H9 (cell line): ENCODE measurements around the gene TANK. TPM values are rescaled to one million over a fixed set of nuclear protein-coding genes. Genes with fewer than 3 reads are reported as not detected.

Source experiments
- DNase-seq: peaks from one replicate; pipeline ENCODE4 v3.0.0-alpha.2; 2017
- H2AFZ ChIP-seq: one replicate; pipeline ENCODE4 v1.6.1; 2013; ENCODE audit warnings: mild to moderate bottlenecking, low read length, control low read depth, moderate library complexity
- H2AK5ac ChIP-seq: 2 replicates; pipeline ENCODE4 v1.6.1; 2013; ENCODE audit warnings: low read length, control low read depth, mixed read lengths; ENCODE audit not compliant: insufficient read length
- H2BK120ac ChIP-seq: one replicate; pipeline ENCODE4 v1.6.1; 2013; ENCODE audit warnings: low read depth, mild to moderate bottlenecking, low read length, control low read depth, inconsistent platforms; ENCODE audit not compliant: poor library complexity, severe bottlenecking
- H2BK12ac ChIP-seq: 2 replicates; pipeline ENCODE4 v1.6.1; 2013; ENCODE audit warnings: low read length, control low read depth, mixed read lengths, low read depth; ENCODE audit not compliant: insufficient read length
- H2BK15ac ChIP-seq: 2 replicates; pipeline ENCODE4 v1.6.1; 2013; ENCODE audit warnings: low read depth, low read length, control low read depth
- H2BK20ac ChIP-seq: one replicate; pipeline ENCODE4 v1.6.1; 2013; ENCODE audit warnings: low read depth, mild to moderate bottlenecking, low read length, control low read depth, inconsistent platforms; ENCODE audit not compliant: poor library complexity, severe bottlenecking
- H2BK5ac ChIP-seq: 2 replicates; pipeline ENCODE4 v1.6.1; 2013; ENCODE audit warnings: low read length, control low read depth, mixed read lengths; ENCODE audit not compliant: insufficient read length
- H3K14ac ChIP-seq: 2 replicates; pipeline ENCODE4 v1.6.1; 2013; ENCODE audit warnings: low read length, control low read depth; ENCODE audit not compliant: insufficient read depth
- H3K18ac ChIP-seq: 2 replicates; pipeline ENCODE4 v1.6.1; 2013; ENCODE audit warnings: low read depth, mild to moderate bottlenecking, mixed read lengths, low read length, control low read depth; ENCODE audit not compliant: insufficient read length
- H3K23ac ChIP-seq: 2 replicates; pipeline ENCODE4 v1.6.1; 2013; ENCODE audit warnings: low read length, control low read depth, mixed read lengths, low read depth; ENCODE audit not compliant: insufficient read length
- H3K23me2 ChIP-seq: 2 replicates; pipeline ENCODE4 v1.6.1; 2013; ENCODE audit warnings: low read depth, mild to moderate bottlenecking, mixed read lengths, low read length, control low read depth; ENCODE audit not compliant: insufficient read length, poor library complexity, severe bottlenecking
- H3K27ac ChIP-seq: 2 replicates; pipeline ENCODE4 v1.5.1; 2013; ENCODE audit warnings: low read length, control low read depth, mixed read lengths, low read depth; ENCODE audit not compliant: insufficient read length
- H3K27me3 ChIP-seq: 2 replicates; pipeline ENCODE4 v1.6.1; 2013; ENCODE audit warnings: low read length, control low read depth, inconsistent platforms; ENCODE audit not compliant: insufficient read depth
- H3K4ac ChIP-seq: 2 replicates; pipeline ENCODE4 v1.6.1; 2013; ENCODE audit warnings: low read depth, mild to moderate bottlenecking, control low read depth, inconsistent platforms, low read length, moderate library complexity
- H3K4me1 ChIP-seq: 2 replicates; pipeline ENCODE4 v1.6.1; 2013; ENCODE audit warnings: low read length, control low read depth, inconsistent platforms; ENCODE audit not compliant: insufficient read depth
- H3K4me2 ChIP-seq: 2 replicates; pipeline ENCODE4 v1.6.1; 2013; ENCODE audit warnings: low read length, control low read depth, mixed read lengths; ENCODE audit not compliant: insufficient read length, insufficient read depth
- H3K56ac ChIP-seq: 2 replicates; pipeline ENCODE4 v1.6.1; 2013; ENCODE audit warnings: low read depth, mild to moderate bottlenecking, mixed read lengths, low read length, control low read depth; ENCODE audit not compliant: insufficient read length
- H3K79me1 ChIP-seq: 2 replicates; pipeline ENCODE4 v1.6.1; 2013; ENCODE audit warnings: low read depth, mild to moderate bottlenecking, moderate library complexity, low read length, control low read depth, inconsistent platforms; ENCODE audit not compliant: insufficient read depth, poor library complexity, severe bottlenecking
- H3K79me2 ChIP-seq: 2 replicates; pipeline ENCODE4 v1.6.1; 2013; ENCODE audit warnings: low read length, control low read depth, inconsistent platforms; ENCODE audit not compliant: insufficient read depth
- H3K9ac ChIP-seq: 2 replicates; pipeline ENCODE4 v1.6.1; 2013; ENCODE audit warnings: low read length, control low read depth, mixed read lengths; ENCODE audit not compliant: insufficient read length; ENCODE audit errors: extremely low read depth
- H3K9me3 ChIP-seq: one replicate; pipeline ENCODE4 v1.6.1; 2013; ENCODE audit warnings: low read depth, low read length, inconsistent platforms; ENCODE audit not compliant: control insufficient read depth
- H3T11ph ChIP-seq: one replicate; pipeline ENCODE4 v1.6.1; 2013; ENCODE audit warnings: mild to moderate bottlenecking, low read length, control low read depth, inconsistent platforms
- H4K20me1 ChIP-seq: one replicate; pipeline ENCODE4 v1.6.1; 2013; ENCODE audit not compliant: control insufficient read depth, insufficient read length, insufficient read depth
- H4K5ac ChIP-seq: 2 replicates; pipeline ENCODE4 v1.6.1; 2013; ENCODE audit warnings: low read depth, mild to moderate bottlenecking, mixed read lengths, low read length, control low read depth; ENCODE audit not compliant: insufficient read length
- H4K8ac ChIP-seq: replicated peaks from 2 replicates; pipeline ENCODE4 v1.6.1; 2013; ENCODE audit warnings: low read length, control low read depth, mixed read lengths, low read depth; ENCODE audit not compliant: insufficient read length
- H4K91ac ChIP-seq: 2 replicates; pipeline ENCODE4 v1.6.1; 2013; ENCODE audit warnings: low read depth, mild to moderate bottlenecking, moderate library complexity, mixed read lengths, low read length, control low read depth; ENCODE audit not compliant: insufficient read length
- H3K27ac Mint-ChIP-seq, 3 experiments: 2 replicates in 2 of 3; 3 replicates in 1 of 3; pipeline ENCODE4 v1.8.0; 2020 to 2021; ENCODE audit warnings: mixed read lengths in 3 of 3, mild to moderate bottlenecking in 1 of 3, moderate library complexity in 1 of 3
- H3K27me3 Mint-ChIP-seq: 2 replicates; pipeline ENCODE4 v1.8.0; 2021; ENCODE audit warnings: low read depth, mild to moderate bottlenecking, moderate library complexity, mixed read lengths
- H3K36me3 Mint-ChIP-seq, 3 experiments: 2 replicates in 2 of 3; 3 replicates in 1 of 3; pipeline ENCODE4 v1.8.0; 2020 to 2021; ENCODE audit warnings: low read depth in 3 of 3, mixed read lengths in 3 of 3; ENCODE audit not compliant: insufficient read depth in 1 of 3
- H3K4me1 Mint-ChIP-seq, 2 experiments: 2 replicates each; pipeline ENCODE4 v1.8.0; 2020; ENCODE audit warnings: mixed read lengths in 2 of 2
- H3K4me3 Mint-ChIP-seq, 2 experiments: 2 replicates in 1 of 2; 3 replicates in 1 of 2; pipeline ENCODE4 v1.8.0; 2020 to 2021; ENCODE audit warnings: mild to moderate bottlenecking in 2 of 2, mixed read lengths in 2 of 2, moderate library complexity in 1 of 2
- H3K9me3 Mint-ChIP-seq, 2 experiments: 2 replicates in 1 of 2; 3 replicates in 1 of 2; pipeline ENCODE4 v1.8.0; 2020; ENCODE audit warnings: mild to moderate bottlenecking in 2 of 2, mixed read lengths in 2 of 2, moderate library complexity in 1 of 2
- CTCF ChIP-seq: fragments of 200-600 bp; sonication (generic); conservative IDR thresholded peaks from 3 replicates; pipeline ENCODE4 v1.8.0; 2021; ENCODE audit warnings: antibody characterized with exemption, mild to moderate bottlenecking
- whole genome bisulfite sequencing: extraction: QIAGEN DNeasy Blood & Tissue Kit; methylation state at CpG from one replicate; pipeline ENCODE4 v1.1.7; 2013; ENCODE audit warnings: missing lambda C conversion rate, low lambda C conversion rate, mixed read lengths; ENCODE audit not compliant: insufficient read length; ENCODE audit errors: extremely low coverage; 5-methylcytosine and 5-hydroxymethylcytosine counted together
- total RNA-seq: library from RNA; stranded (reverse); gene quantifications from 2 replicates; pipeline ENCODE4 v1.2.1, GENCODE V29; 2021

The TANK gene
- total RNA-seq, 1 experiment from 2014 or later, result 23.9 TPM

GRCh38 chr2:161113693-161114575 lies 46.3 kb upstream of the TANK start:
- Histone ChIP-seq H3K4me2 (no peak overlapping the region), H3K14ac (no peak overlapping the region), H4K5ac (no peak overlapping the region), H3K79me1 (no peaks in the 10 kb centered on the region), H4K20me1 (no peaks in the 10 kb centered on the region), H3K4me1 (peaks cover 2% of the 10 kb centered on the region; the same call in 1 of the 2 replicates), H3K79me2 (no peaks in the 10 kb centered on the region), H2AFZ (no peak overlapping the region), H4K91ac (no peak overlapping the region), H3K9me3 (no peaks in the 10 kb centered on the region), H3K23ac (no peak overlapping the region), H3K56ac (no peak overlapping the region), H3K23me2 (no peaks in the 10 kb centered on the region), H2BK20ac (no peak overlapping the region), H2BK5ac (no peak overlapping the region), H3T11ph (no peak overlapping the region), H2AK5ac (no peak overlapping the region), H3K9ac (no peak overlapping the region), H3K27me3 (no peaks in the 10 kb centered on the region), H3K27ac (no peak overlapping the region), H3K18ac (no peak overlapping the region), H2BK120ac (no peak overlapping the region), H3K4ac (no peak overlapping the region), H4K8ac (no peak overlapping the region), H2BK15ac (no peak overlapping the region), H2BK12ac (no peak overlapping the region)
- WGBS, result no CpG with 5 or more reads among the region's 5 CpGs
- H3K27me3 Mint-ChIP-seq, result no peaks in the 10 kb centered on the region
- H3K4me3 Mint-ChIP-seq, result no peak overlapping the region
- no peak for DNase-seq
- H3K9me3 Mint-ChIP-seq, result no peaks in the 10 kb centered on the region
- no peak overlapping the region for H3K27ac Mint-ChIP-seq
- H3K36me3 Mint-ChIP-seq, result no peaks in the 10 kb centered on the region
- peaks cover 17 to 20% of the 10 kb centered on the region in 2 experiments for H3K4me1 Mint-ChIP-seq
- no peak for TF ChIP-seq CTCF
